Prostate gland (tissue), 2 donors: ENCODE results near the gene RPLP2. TPM values are rescaled to one million over a fixed set of nuclear protein-coding genes. Genes with fewer than 3 reads are reported as not detected.

Experiments used
- DNase-seq: peaks from one replicate; pipeline ENCODE4 v3.0.0-alpha.2; 2019; ENCODE audit warnings: low spot score
- H3K27ac ChIP-seq, 2 donors: fragments of 200-600 bp; sonication (generic); 2 replicates each; pipeline ENCODE4 v1.5.1; 2017 to 2019
- H3K27me3 ChIP-seq: fragments of 200-600 bp; sonication (generic); replicated peaks from 2 replicates; pipeline ENCODE4 v1.5.1; 2019; ENCODE audit not compliant: insufficient read depth
- H3K36me3 ChIP-seq, 2 donors: fragments of 200-600 bp; sonication (generic); 1 replicate in 1 of 2; 2 replicates in 1 of 2; pipeline versions ENCODE4 v1.5.1 to v1.8.1; 2017 to 2019
- H3K4me1 ChIP-seq: fragments of 200-600 bp; sonication (generic); replicated peaks from 2 replicates; pipeline ENCODE4 v1.5.1; 2019
- H3K4me3 ChIP-seq, 2 donors: fragments of 200-600 bp; sonication (generic); 2 replicates each; pipeline ENCODE4 v1.5.1; 2017 to 2019
- H3K9me3 ChIP-seq: fragments of 200-600 bp; sonication (generic); 2 replicates; pipeline ENCODE4 v1.5.1; 2017
- CTCF ChIP-seq, 4 experiments: fragments of 200-600 bp in 2 of 4; fragments of 450-650 bp in 2 of 4; sonication (generic) in 2 of 4; IDR thresholded peaks; 1 replicate in 3 of 4; 2 replicates in 1 of 4; pipeline ENCODE4 v1.5.1; 2016 to 2019; ENCODE audit warnings: antibody characterized with exemption in 4 of 4, mild to moderate bottlenecking in 2 of 4, moderate library complexity in 2 of 4
- POLR2A ChIP-seq: fragments of 450-650 bp; IDR thresholded peaks from one replicate; pipeline ENCODE4 v1.6.1; 2016; ENCODE audit warnings: antibody characterized with exemption, mild to moderate bottlenecking
- POLR2AphosphoS5 ChIP-seq: sonication (generic); formaldehyde crosslinking; IDR thresholded peaks from one replicate; pipeline ENCODE4 v1.6.1; 2017; ENCODE audit warnings: antibody characterized with exemption
- WGBS: methylation state at CpG from one replicate; pipeline ENCODE4 v1.1.5; 2018; 5-methylcytosine and 5-hydroxymethylcytosine counted together
- intact Hi-C: fragments of 100-400 bp; cut with DNase I; formaldehyde crosslinking; loops from one replicate; pipeline ENCODE4 v1.14.2; 2022
- total RNA-seq, 2 donors: library from RNA; depleted of rRNA; stranded (reverse); fragments of >200 nt; gene quantifications; one replicate each; pipeline ENCODE4 v1.1.0, GENCODE V29; 2016

The RPLP2 gene
- total RNA-seq, 2 donors from 2014 or later: 431 to 906 TPM

GRCh38 chr11:813456-814096 is 3.8 kb downstream of the RPLP2 start:
- no peak overlapping the region for H3K27ac ChIP-seq

GRCh38 chr11:815675-816432 is 6.1 kb downstream of the RPLP2 start:
- Histone ChIP-seq H3K36me3 (peaks cover 5 to 21% of the 10 kb centered on the region in 2 donors), H3K27me3 (no peaks in the 10 kb centered on the region), H3K4me1 (peaks cover 12% of the 10 kb centered on the region), H3K27ac (no peak overlapping the region), H3K9me3 (no peaks in the 10 kb centered on the region), H3K4me3 (no peak overlapping the region)
- TF ChIP-seq CTCF (IDR thresholded peaks at IDR 0.05) (no peak), POLR2AphosphoS5 (no peak), POLR2A (no peak)
- intact Hi-C loops: no loop called here
- WGBS: 79% methylated on average over 11 of the region's 11 CpGs
- DNase-seq: no peak

More at GRCh38 chr11:813456-814096, 3.8 kb downstream of the RPLP2 start:
- Histone ChIP-seq H3K27me3 (no peaks in the 10 kb centered on the region), H3K4me3 (no peak overlapping the region), H3K4me1 (peaks cover 13% of the 10 kb centered on the region), H3K9me3 (no peaks in the 10 kb centered on the region), H3K36me3 (peaks cover 5 to 21% of the 10 kb centered on the region in 2 donors)
- 81% methylated on average over 9 of the region's 9 CpGs for WGBS
- TF ChIP-seq CTCF (IDR thresholded peaks at IDR 0.05): no peak
- TF ChIP-seq POLR2A: no peak
- no peak for TF ChIP-seq POLR2AphosphoS5
- intact Hi-C loops: no loop called here
- DNase-seq: no peak

- Histone ChIP-seq H3K27me3 (no peaks in the 10 kb centered on the region), H3K27ac (no peak overlapping the region), H3K4me1 (peaks cover 10% of the 10 kb centered on the region), H3K4me3 (no peak overlapping the region), H3K36me3 (peaks cover 5 to 21% of the 10 kb centered on the region in 2 donors), H3K9me3 (no peaks in the 10 kb centered on the region)
- 82% methylated on average over 11 of the region's 11 CpGs for WGBS
- DNase-seq: no peak
- TF ChIP-seq CTCF (IDR thresholded peaks at IDR 0.05) (no peak), POLR2AphosphoS5 (no peak), POLR2A (no peak)
- intact Hi-C loops: no loop called here
These were observed 6.6 kb downstream of the RPLP2 start for GRCh38 chr11:816433-816779.

- WGBS: 23% methylated on average over 20 of the region's 20 CpGs
- DNase-seq: no peak
These were observed 8.8 kb downstream of the RPLP2 start, which contains the start of gene PNPLA2 for GRCh38 chr11:818396-819128. Gene PNPLA2 (plus strand): TSS chr11:818914. CDS start chr11:819719, 805 bp downstream.

More at GRCh38 chr11:818396-819128, 8.8 kb downstream of the RPLP2 start, which contains the start of gene PNPLA2:
- Histone ChIP-seq H3K27ac (peak within 1 kb of the TSS; percentile 91), H3K4me1 (peaks cover 7% of the 10 kb centered on the region), H3K27me3 (no peaks in the 10 kb centered on the region), H3K36me3 (peaks cover under 1 to 5% of the 10 kb centered on the region in 2 donors), H3K9me3 (no peaks in the 10 kb centered on the region), H3K4me3 (peak within 1 kb of the TSS; percentile 80 to 98)
- intact Hi-C loops: no loop called here
- TF ChIP-seq CTCF (IDR thresholded peaks at IDR 0.05) (no peak), POLR2A (peak; percentile 57)
